MCF 10A (cell line): ENCODE data around the gene HCN2. TPM values are rescaled to one million over a fixed set of nuclear protein-coding genes. Genes with fewer than 3 reads are reported as not detected.
"Not testable (repeated sequence)": the region's sequence is repeated elsewhere in the genome, so short reads cannot be mapped to it uniquely, and the experiment has no call there.

Experiments used
- BruUV-seq: library from RNA; stranded (reverse); fragments of 400-500 nt; replicated peaks from 2 replicates; lab custom pipeline; 2021; lab: Mats Ljungman, UMichigan
- CTCF ChIA-PET: fragments of 300-600 bp; sonication (Branson Sonifier 250); formaldehyde crosslinking; extraction: SDS; loops from one replicate; lab custom pipeline; 2021; ENCODE audit warnings: antibody characterized with exemption, inconsistent platforms; lab: Yijun Ruan, JAX
- POLR2A ChIA-PET: fragments of 300-600, 350-650 bp; sonication (Branson Sonifier 250); formaldehyde crosslinking; extraction: SDS; loops from one replicate; lab custom pipeline; 2020; ENCODE audit warnings: antibody characterized with exemption, inconsistent platforms; lab: Yijun Ruan, JAX
- DNase-seq: peaks from one replicate; pipeline ENCODE4 v3.0.0-alpha.2; 2018; ENCODE audit not compliant: unreplicated experiment
- H3K27ac Mint-ChIP-seq: one replicate; pipeline ENCODE4 v1.8.0; 2022; ENCODE audit warnings: mild to moderate bottlenecking, low read depth, mixed read lengths; ENCODE audit not compliant: unreplicated experiment
- H3K27me3 Mint-ChIP-seq: one replicate; pipeline ENCODE4 v1.8.0; 2022; ENCODE audit warnings: mixed read lengths; ENCODE audit not compliant: insufficient read depth, unreplicated experiment
- H3K36me3 Mint-ChIP-seq: one replicate; pipeline ENCODE4 v1.8.0; 2022; ENCODE audit warnings: mild to moderate bottlenecking, moderate library complexity, mixed read lengths; ENCODE audit not compliant: insufficient read depth, unreplicated experiment
- H3K4me1 Mint-ChIP-seq: one replicate; pipeline ENCODE4 v1.8.0; 2022; ENCODE audit warnings: mixed read lengths; ENCODE audit not compliant: insufficient read depth, unreplicated experiment
- H3K4me3 Mint-ChIP-seq: one replicate; pipeline ENCODE4 v1.8.0; 2022; ENCODE audit warnings: mild to moderate bottlenecking, moderate library complexity, mixed read lengths; ENCODE audit not compliant: unreplicated experiment
- H3K9me3 Mint-ChIP-seq: one replicate; pipeline ENCODE4 v1.8.0; 2022; ENCODE audit warnings: mixed read lengths; ENCODE audit not compliant: unreplicated experiment
- intact Hi-C: fragments of 100-400 bp; cut with micrococcal nuclease; formaldehyde crosslinking; loops from 2 replicates; pipeline ENCODE4 v1.14.1; 2022
- total RNA-seq: library from RNA; stranded (reverse); gene quantifications from 2 replicates; pipeline ENCODE4 v1.2.3, GENCODE V29; 2022
- TF ChIP-seq, protein P1 (sequence below): fragments of 200-600 bp; IDR thresholded peaks from one replicate; pipeline ENCODE4 v1.8.0; 2022; ENCODE audit warnings: antibody characterized with exemption, mild to moderate bottlenecking; ENCODE audit not compliant: unreplicated experiment

Gene HCN2
- total RNA-seq, 1 experiment from 2014 or later, result 0.68 TPM

DNA sequence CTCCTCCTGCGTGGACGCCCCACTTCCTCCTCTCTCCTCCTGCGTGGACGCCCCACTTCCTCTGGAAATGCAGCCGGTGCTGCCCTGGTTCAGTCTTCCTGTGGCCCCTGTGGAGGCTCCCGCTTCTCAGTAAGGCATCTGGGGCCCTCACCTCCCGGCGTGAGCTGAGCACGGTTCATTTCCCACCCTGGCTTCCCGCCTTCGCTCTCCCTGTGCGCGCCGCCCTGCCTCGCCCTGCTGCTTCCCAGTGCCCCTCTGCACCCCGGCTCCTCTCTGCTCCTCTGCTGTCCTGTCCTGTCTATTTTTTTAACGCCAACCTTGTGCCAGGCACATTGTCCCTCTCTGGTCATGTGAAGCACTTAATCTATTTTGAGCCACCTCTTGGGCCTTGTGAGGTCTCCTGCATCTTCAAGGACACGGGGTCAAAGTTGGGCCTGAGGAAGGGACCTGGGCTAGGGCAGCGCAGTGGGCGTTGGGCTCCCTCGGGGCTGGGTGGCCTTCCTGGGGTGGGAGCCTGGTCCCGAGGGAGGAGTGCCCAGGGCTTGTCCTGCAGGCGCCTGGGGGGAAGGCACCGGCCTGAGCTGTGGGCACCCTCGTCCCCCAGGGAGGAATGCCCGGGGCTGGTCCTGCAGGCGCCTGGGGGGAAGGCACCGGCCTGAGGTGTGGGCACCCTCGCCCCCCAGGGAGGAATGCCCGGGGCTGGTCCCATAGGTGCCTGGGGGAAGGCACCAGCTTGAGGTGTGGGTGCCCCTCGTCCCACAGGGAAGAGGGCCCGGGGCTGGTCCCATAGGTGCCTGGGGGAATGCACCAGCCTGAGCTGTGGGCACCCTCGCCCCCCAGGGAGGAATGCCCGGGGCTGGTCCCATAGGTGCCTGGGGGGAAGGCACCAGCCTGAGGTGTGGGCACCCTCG is 13.0 kb downstream of the HCN2 start:
- TF ChIP-seq, protein P1, sequence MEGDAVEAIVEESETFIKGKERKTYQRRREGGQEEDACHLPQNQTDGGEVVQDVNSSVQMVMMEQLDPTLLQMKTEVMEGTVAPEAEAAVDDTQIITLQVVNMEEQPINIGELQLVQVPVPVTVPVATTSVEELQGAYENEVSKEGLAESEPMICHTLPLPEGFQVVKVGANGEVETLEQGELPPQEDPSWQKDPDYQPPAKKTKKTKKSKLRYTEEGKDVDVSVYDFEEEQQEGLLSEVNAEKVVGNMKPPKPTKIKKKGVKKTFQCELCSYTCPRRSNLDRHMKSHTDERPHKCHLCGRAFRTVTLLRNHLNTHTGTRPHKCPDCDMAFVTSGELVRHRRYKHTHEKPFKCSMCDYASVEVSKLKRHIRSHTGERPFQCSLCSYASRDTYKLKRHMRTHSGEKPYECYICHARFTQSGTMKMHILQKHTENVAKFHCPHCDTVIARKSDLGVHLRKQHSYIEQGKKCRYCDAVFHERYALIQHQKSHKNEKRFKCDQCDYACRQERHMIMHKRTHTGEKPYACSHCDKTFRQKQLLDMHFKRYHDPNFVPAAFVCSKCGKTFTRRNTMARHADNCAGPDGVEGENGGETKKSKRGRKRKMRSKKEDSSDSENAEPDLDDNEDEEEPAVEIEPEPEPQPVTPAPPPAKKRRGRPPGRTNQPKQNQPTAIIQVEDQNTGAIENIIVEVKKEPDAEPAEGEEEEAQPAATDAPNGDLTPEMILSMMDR, result no peak
- DNase-seq, result no peak
- H3K4me3 Mint-ChIP-seq, result no peak overlapping the region
- H3K4me1 Mint-ChIP-seq, result no peaks in the 10 kb centered on the region
- H3K27ac Mint-ChIP-seq, result no peak overlapping the region
- no peaks in the 10 kb centered on the region for H3K9me3 Mint-ChIP-seq
- intact Hi-C loops, result no loop called here
- no peaks in the 10 kb centered on the region for H3K36me3 Mint-ChIP-seq
- ChIA-PET POLR2A (no interaction called here), CTCF (no interaction called here)
- H3K27me3 Mint-ChIP-seq, result no peaks in the 10 kb centered on the region
- no TSS peak for BruUV-seq

DNA sequence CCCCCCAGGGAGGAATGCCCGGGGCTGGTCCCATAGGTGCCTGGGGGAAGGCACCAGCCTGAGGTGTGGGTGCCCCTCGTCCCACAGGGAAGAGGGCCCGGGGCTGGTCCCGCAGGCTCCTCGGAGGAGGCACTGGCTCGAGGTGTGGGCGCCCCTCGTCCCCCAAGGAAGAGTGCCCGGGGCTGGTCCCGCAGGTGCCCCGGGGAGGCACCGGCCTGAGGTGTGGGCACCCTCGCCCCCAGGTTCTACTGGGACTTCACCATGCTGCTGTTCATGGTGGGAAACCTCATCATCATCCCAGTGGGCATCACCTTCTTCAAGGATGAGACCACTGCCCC is 13.6 kb downstream of the HCN2 start:
- H3K27ac Mint-ChIP-seq, H3K36me3 Mint-ChIP-seq, DNase-seq, H3K4me3 Mint-ChIP-seq, BruUV-seq, H3K9me3 Mint-ChIP-seq, CTCF ChIA-PET, intact Hi-C loops, H3K27me3 Mint-ChIP-seq, H3K4me1 Mint-ChIP-seq, POLR2A ChIA-PET: not testable (repeated sequence)

DNA sequence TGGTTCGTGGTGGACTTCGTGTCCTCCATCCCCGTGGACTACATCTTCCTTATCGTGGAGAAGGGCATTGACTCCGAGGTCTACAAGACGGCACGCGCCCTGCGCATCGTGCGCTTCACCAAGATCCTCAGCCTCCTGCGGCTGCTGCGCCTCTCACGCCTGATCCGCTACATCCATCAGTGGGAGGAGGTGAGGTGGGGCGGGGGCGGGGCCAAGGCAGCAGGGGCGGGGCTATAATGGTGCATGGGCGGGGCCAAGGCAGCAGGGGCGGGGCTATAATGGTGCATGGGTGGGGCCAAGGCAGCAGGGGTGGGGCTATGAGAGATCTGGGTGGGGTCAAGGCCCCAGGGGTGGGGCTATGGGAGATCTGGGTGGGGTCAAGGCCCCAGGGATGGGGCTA is 14.1 kb downstream of the HCN2 start:
- BruUV-seq, intact Hi-C loops, POLR2A ChIA-PET, CTCF ChIA-PET, H3K27ac Mint-ChIP-seq, H3K4me3 Mint-ChIP-seq, H3K36me3 Mint-ChIP-seq, H3K27me3 Mint-ChIP-seq, DNase-seq, H3K9me3 Mint-ChIP-seq, H3K4me1 Mint-ChIP-seq: not testable (repeated sequence)

DNA sequence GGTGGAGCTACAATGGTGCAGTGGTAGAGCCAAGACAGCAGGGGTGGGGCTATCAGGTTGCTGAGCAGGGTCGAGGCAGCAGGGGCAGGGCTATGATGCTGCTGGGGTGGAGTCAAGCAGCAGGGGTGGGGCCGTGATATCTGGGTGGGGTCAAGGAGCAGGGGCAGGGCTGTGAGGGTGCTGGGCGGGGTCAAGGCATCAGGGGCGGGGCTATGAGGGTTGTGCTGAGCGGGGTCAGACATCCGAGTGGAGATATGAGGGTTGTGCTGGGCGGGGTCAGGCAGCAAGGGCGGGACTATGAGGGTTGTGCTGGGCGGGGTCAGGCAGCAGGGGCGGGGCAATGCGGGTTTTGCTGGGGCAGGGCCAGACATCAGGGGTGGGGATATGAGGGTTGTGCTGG is 14.7 kb downstream of the HCN2 start:
- Mint-ChIP-seq H3K4me3 (no peak overlapping the region), H3K27me3 (no peaks in the 10 kb centered on the region), H3K9me3 (no peaks in the 10 kb centered on the region), H3K36me3 (no peaks in the 10 kb centered on the region), H3K27ac (no peak overlapping the region), H3K4me1 (no peaks in the 10 kb centered on the region)
- TF ChIP-seq, protein P1, result no peak
- no TSS peak for BruUV-seq
- DNase-seq, result no peak
- intact Hi-C loops, result no loop called here
- ChIA-PET POLR2A (no interaction called here), CTCF (no interaction called here)

DNA sequence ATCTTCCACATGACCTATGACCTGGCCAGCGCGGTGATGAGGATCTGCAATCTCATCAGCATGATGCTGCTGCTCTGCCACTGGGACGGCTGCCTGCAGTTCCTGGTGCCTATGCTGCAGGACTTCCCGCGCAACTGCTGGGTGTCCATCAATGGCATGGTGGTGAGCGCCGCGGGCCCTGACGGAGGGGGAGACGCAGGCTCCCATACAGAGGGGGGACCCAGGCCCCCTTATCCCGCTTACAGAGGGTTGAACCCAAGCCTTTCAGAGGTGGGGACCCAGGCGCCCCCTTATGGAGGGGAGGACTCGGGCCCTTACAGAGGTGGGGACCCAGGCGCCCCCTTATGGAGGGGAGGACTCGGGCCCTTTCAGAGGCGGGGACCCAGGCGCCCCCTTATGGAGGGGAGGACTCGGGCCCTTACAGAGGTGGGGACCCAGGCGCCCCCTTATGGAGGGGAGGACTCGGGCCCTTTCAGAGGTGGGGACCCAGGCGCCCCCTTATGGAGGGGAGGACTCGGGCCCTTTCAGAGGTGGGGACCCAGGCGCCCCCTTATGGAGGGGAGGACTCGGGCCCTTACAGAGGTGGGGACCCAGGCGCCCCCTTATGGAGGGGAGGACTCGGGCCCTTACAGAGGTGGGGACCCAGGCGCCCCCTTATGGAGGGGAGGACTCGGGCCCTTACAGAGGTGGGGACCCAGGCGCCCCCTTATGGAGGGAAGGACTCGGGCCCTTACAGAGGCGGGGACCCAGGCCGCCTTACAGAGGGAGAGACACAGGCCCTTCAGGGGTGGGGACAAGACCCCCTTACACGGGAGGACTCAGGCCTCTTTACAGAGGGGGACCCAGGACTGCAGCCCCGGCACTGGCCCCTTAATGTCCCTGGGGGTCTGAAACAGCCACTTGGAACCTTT is 15.6 kb downstream of the HCN2 start:
- H3K4me1 Mint-ChIP-seq, H3K4me3 Mint-ChIP-seq, intact Hi-C loops, H3K27me3 Mint-ChIP-seq, H3K9me3 Mint-ChIP-seq, DNase-seq, H3K27ac Mint-ChIP-seq, BruUV-seq, POLR2A ChIA-PET, H3K36me3 Mint-ChIP-seq, CTCF ChIA-PET: not testable (repeated sequence)
